ENCODE measurements around the gene SETSIP.
A peak's percentile ranks its signal among the peaks of the same experiment; 100 is the strongest.
"Not testable (repeated sequence)": the region's sequence is repeated elsewhere in the genome, so short reads cannot be mapped to it uniquely, and the experiment has no call there.

SETSIP gene

DNA sequence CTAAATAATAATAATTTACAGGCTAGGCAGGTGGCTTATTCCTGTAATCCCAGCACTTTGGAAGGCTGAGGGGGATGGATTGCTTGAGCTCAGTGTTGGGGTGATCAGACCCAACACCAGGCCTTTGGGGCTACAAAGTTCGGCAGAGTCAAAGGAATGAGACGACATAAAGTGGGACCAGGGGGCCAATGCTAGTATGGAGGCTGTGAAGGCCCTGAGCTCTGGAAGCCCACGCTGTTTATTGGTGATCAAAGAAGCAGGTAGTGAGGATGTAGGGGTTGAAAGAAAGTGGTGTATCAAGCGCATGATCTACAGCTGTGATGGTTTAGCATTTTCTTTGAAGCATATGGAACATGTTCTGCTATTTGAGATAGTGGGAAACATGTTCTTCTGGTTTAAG lies 10.5 kb upstream of the SETSIP start:
- H3K27me3 ChIP-seq (ENCODE audit: control insufficient read depth in 1 of 2, insufficient read depth in 2 of 2, low read length in 2 of 2), result no peaks in the 10 kb centered on the region
- H3K36me3 ChIP-seq (ENCODE audit: insufficient read depth, low read length), result peaks cover 5% of the 10 kb centered on the region

DNA sequence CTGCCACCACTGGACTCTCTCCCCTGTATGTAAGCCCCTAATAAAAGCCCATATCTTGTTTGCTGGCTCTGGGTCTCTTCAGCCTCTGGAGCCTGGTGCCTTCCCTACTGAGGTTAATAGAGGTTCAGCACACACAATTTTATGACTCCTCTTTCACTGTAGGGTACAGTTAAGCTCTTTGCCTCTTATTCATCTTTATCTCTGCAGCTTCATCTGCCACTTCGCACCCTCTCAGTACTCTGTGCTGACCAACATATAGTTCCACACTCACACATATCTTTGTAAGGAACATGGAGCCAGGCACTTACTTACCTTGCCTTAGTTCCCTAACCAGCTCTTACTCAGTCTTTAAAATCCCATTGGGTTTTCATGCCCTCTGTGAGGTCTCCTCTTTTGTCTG lies 9.4 kb upstream of the SETSIP start:
- Histone ChIP-seq H3K36me3 (ENCODE audit: insufficient read depth, low read length) (peaks cover 4% of the 10 kb centered on the region), H3K4me3 (ENCODE audit: low read depth in 1 of 2, low read length in 2 of 2) (no peak overlapping the region), H3K9me3 (ENCODE audit: low read length) (no peaks in the 10 kb centered on the region), H3K4me1 (ENCODE audit: insufficient read depth, low read length) (peaks cover 6% of the 10 kb centered on the region), H3K9ac (ENCODE audit: low read length) (no peak overlapping the region), H3K27me3 (ENCODE audit: control insufficient read depth in 1 of 2, insufficient read depth in 2 of 2, low read length in 2 of 2) (no peaks in the 10 kb centered on the region), H3K27ac (ENCODE audit: low read depth, low read length) (no peak overlapping the region)

More for the DNA sequence above, 10.5 kb upstream of the SETSIP start:
- Histone ChIP-seq H3K4me1 (ENCODE audit: insufficient read depth, low read length) (peaks cover 3% of the 10 kb centered on the region), H3K4me3 (ENCODE audit: low read depth in 1 of 2, low read length in 2 of 2) (no peak overlapping the region), H3K9me3 (ENCODE audit: low read length) (no peaks in the 10 kb centered on the region), H3K9ac (ENCODE audit: low read length) (no peak overlapping the region), H3K27ac (ENCODE audit: low read depth, low read length) (no peak overlapping the region)

DNA sequence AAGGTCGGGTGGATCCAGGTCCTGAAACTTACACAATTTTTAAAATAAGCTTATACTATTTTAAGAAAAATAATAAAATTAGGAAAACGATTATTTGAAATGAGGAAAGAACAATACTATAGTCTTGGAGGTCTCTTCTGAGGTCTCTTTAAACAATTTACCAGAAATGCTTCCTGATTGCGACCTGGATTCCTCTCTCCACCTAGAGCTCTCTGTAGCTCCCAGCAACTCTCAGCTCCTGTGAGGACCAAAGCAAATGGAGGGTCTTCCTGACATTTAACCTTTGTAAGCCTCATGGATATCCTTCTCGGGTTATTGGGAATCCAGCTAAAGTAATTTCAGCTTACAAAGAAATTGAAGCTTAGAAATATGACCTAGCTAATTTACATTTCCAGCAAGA lies 5.8 kb upstream of the SETSIP start:
- Histone ChIP-seq H3K4me3 (ENCODE audit: low read depth in 1 of 2, low read length in 2 of 2) (peak overlapping the region in 1 of 2 donors; percentile 93), H3K4me1 (ENCODE audit: insufficient read depth, low read length) (peaks cover 6% of the 10 kb centered on the region), H3K36me3 (ENCODE audit: insufficient read depth, low read length) (no peaks in the 10 kb centered on the region), H3K9me3 (ENCODE audit: low read length) (no peaks in the 10 kb centered on the region), H3K27ac (ENCODE audit: low read depth, low read length) (no peak overlapping the region), H3K9ac (ENCODE audit: low read length) (peak overlapping the region; percentile 75), H3K27me3 (ENCODE audit: control insufficient read depth in 1 of 2, insufficient read depth in 2 of 2, low read length in 2 of 2) (no peaks in the 10 kb centered on the region)

DNA sequence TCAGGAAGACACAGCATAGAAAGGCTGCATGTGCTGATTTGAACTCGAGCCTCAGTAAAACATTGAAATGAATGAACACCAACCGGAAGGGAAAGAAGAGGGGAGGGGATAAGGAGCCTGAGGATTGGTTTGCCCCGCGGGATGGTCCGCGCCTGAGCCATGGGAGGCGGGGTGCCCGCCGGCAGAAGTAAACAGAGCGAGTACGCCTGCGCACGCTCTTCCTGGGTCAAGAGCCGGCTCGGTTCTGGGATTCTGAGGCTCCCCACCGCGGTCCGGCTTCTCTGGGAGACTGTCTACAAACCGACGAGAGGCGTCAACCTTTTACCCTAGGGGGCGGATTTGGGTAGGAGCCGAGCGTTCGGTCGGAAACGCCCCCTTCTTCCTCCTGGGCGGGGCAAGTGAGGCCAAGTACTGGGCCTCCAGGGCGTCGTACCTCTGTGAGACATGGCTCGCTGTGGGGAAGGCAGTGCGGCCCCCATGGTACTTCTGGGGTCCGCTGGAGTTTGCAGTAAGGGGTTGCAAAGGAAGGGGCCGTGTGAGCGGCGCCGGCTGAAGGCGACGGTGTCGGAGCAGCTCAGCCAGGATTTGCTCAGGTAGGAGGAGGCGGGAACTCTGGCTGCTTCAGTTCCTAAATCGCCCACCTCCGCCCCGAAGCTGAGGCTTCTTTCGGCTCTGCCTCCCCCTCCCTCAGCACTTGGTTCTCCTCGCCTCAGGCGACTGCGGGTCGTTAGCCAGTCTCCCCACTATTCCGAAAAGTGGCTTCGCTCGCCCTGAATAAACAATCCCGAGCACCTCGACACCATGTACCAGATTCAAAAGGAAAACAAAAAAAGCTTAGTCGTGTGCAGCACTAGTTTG lies 5.1 kb upstream of the SETSIP start, which contains the start of gene BTBD8:
TSS of gene BTBD8 (plus strand) at position 218 of the 858 bp plus-strand sequence. CDS start at position 445, 227 bp downstream.
- peak within 1 kb of the TSS; percentile 48 for H3K27ac ChIP-seq (ENCODE audit: low read depth, low read length)
- no peaks in the 10 kb centered on the region for H3K36me3 ChIP-seq (ENCODE audit: insufficient read depth, low read length)
- H3K4me3 ChIP-seq (ENCODE audit: low read depth in 1 of 2, low read length in 2 of 2), result peak within 1 kb of the TSS; percentile 74 to 93
- peak within 1 kb of the TSS; percentile 75 for H3K9ac ChIP-seq (ENCODE audit: low read length)
- H3K9me3 ChIP-seq (ENCODE audit: low read length), result no peaks in the 10 kb centered on the region
- H3K27me3 ChIP-seq (ENCODE audit: control insufficient read depth in 1 of 2, insufficient read depth in 2 of 2, low read length in 2 of 2), result no peaks in the 10 kb centered on the region
- peaks cover 6% of the 10 kb centered on the region for H3K4me1 ChIP-seq (ENCODE audit: insufficient read depth, low read length)

DNA sequence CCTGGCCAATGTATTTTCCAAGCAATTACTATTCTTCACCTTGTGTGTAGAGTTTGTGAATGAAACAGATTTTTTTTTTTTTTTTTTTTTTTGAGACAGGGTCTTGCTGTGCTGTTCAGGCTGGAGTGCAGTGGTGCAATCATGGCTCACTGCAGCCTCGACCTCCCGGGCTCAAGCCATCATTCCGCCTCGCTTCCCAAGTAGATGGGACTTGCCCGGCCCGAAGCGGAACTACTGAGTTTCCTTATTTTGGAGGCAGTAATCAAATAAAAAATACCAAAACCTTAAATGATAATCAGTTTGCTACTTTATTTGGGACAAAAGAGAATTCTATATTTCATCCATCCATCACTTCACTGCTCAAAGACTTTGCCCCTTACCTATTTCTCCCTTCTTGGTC lies 4.2 kb upstream of the SETSIP start:
- H3K4me1 ChIP-seq (ENCODE audit: insufficient read depth, low read length), result peaks cover 6% of the 10 kb centered on the region
- H3K36me3 ChIP-seq (ENCODE audit: insufficient read depth, low read length), result no peaks in the 10 kb centered on the region
- peak overlapping the region in 1 of 2 donors; percentile 93 for H3K4me3 ChIP-seq (ENCODE audit: low read depth in 1 of 2, low read length in 2 of 2)
- H3K9ac ChIP-seq (ENCODE audit: low read length), result no peak overlapping the region
- no peaks in the 10 kb centered on the region for H3K27me3 ChIP-seq (ENCODE audit: control insufficient read depth in 1 of 2, insufficient read depth in 2 of 2, low read length in 2 of 2)
- no peak overlapping the region for H3K27ac ChIP-seq (ENCODE audit: low read depth, low read length)
- no peaks in the 10 kb centered on the region for H3K9me3 ChIP-seq (ENCODE audit: low read length)

DNA sequence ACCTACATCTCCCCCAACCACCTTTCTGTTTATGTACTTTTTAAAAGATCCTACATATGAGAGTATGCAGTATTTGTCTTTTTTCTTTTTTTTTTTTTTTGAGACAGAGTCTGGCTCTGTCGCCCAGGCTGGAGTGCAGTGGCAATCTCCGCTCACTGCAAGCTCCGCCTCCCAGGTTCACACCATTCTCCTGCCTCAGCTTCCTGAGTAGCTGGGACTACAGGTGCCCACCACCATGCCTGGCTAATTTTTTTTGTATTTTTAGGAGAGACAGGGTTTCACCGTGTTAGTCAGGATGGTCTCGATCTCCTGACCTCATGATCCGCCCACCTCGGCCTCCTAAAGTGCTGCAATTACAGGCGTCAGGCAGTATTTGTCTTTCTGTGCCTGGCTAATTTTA lies 2.9 kb upstream of the SETSIP start:
- not testable (repeated sequence) for H3K9me3 ChIP-seq (ENCODE audit: low read length); H3K9ac ChIP-seq (ENCODE audit: low read length); H3K36me3 ChIP-seq (ENCODE audit: insufficient read depth, low read length); H3K27ac ChIP-seq (ENCODE audit: low read depth, low read length); H3K4me1 ChIP-seq (ENCODE audit: insufficient read depth, low read length); H3K27me3 ChIP-seq (ENCODE audit: control insufficient read depth in 1 of 2, insufficient read depth in 2 of 2, low read length in 2 of 2); H3K4me3 ChIP-seq (ENCODE audit: low read depth in 1 of 2, low read length in 2 of 2)

DNA sequence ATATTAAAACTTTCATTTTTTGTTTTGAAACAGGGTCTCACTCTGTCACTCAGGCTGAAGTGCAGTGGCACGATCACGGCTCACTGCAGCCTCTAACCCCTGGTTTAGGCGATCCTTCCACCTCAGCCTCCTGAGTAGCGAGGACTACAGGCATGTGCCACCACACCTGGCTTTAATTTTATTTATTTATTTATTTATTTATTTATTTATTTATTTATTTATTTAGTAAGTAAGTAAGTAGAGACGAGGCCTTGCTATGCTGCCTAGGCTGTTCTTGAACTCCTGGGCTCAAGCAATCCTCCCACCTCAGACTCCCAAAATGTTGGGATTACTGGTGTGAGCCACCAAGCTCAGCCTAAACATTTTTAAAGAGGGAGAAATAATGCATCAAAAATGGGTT lies 1.2 kb upstream of the SETSIP start:
- H3K4me3 ChIP-seq (ENCODE audit: low read depth in 1 of 2, low read length in 2 of 2), result no peak overlapping the region
- peaks cover 6% of the 10 kb centered on the region for H3K4me1 ChIP-seq (ENCODE audit: insufficient read depth, low read length)
- no peak overlapping the region for H3K27ac ChIP-seq (ENCODE audit: low read depth, low read length)
- H3K36me3 ChIP-seq (ENCODE audit: insufficient read depth, low read length), result no peaks in the 10 kb centered on the region
- H3K9ac ChIP-seq (ENCODE audit: low read length), result no peak overlapping the region
- H3K9me3 ChIP-seq (ENCODE audit: low read length), result no peaks in the 10 kb centered on the region
- H3K27me3 ChIP-seq (ENCODE audit: control insufficient read depth in 1 of 2, insufficient read depth in 2 of 2, low read length in 2 of 2), result no peaks in the 10 kb centered on the region

DNA sequence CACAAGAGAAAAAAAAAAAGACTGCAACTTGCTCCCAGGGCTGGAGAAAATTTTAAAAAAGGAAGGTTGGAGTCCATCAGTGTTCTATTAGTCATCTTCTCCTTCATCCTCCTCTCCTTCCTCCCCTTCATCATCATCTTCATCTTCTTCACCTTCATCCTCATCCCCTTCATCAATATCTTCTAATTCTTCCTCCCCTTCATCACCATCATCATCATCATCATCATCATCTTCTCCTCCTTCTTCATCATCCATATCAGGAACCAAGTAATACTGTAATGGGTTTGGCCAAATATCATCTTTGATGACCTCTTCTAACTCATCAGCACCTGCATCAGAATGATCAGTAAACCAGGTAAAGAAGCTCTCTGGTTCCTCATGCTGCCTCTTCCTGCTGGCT lies 765 bp downstream of the SETSIP start:
- H3K27ac ChIP-seq (ENCODE audit: low read depth, low read length); H3K27me3 ChIP-seq (ENCODE audit: control insufficient read depth in 1 of 2, insufficient read depth in 2 of 2, low read length in 2 of 2); H3K9ac ChIP-seq (ENCODE audit: low read length); H3K36me3 ChIP-seq (ENCODE audit: insufficient read depth, low read length); H3K9me3 ChIP-seq (ENCODE audit: low read length); H3K4me1 ChIP-seq (ENCODE audit: insufficient read depth, low read length); H3K4me3 ChIP-seq (ENCODE audit: low read depth in 1 of 2, low read length in 2 of 2): not testable (repeated sequence)

DNA sequence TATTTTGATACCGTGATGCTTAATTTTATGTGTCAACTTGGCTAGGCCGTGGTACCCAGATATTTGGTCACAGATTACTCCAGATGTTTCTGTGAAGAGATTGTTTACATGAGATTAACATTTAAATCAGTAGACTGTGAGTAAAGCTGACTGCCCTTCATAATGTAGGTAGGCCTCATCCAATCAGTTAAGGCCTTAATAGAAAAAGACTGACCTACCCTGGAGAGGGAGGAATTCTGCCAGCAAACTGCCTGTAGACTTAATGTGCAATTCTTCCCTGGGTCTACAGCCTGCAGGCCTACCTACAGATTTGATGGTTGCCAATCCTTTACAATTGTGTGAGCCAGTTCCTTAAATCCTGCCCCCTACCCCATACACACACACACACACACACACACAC lies 4.3 kb downstream of the SETSIP start:
- H3K4me1 ChIP-seq (ENCODE audit: insufficient read depth, low read length), result no peaks in the 10 kb centered on the region
- no peaks in the 10 kb centered on the region for H3K36me3 ChIP-seq (ENCODE audit: insufficient read depth, low read length)
- H3K9me3 ChIP-seq (ENCODE audit: low read length), result no peaks in the 10 kb centered on the region
- H3K9ac ChIP-seq (ENCODE audit: low read length), result no peak overlapping the region
- no peak overlapping the region for H3K4me3 ChIP-seq (ENCODE audit: low read depth in 1 of 2, low read length in 2 of 2)
- H3K27ac ChIP-seq (ENCODE audit: low read depth, low read length), result no peak overlapping the region
- H3K27me3 ChIP-seq (ENCODE audit: control insufficient read depth in 1 of 2, insufficient read depth in 2 of 2, low read length in 2 of 2), result no peaks in the 10 kb centered on the region

DNA sequence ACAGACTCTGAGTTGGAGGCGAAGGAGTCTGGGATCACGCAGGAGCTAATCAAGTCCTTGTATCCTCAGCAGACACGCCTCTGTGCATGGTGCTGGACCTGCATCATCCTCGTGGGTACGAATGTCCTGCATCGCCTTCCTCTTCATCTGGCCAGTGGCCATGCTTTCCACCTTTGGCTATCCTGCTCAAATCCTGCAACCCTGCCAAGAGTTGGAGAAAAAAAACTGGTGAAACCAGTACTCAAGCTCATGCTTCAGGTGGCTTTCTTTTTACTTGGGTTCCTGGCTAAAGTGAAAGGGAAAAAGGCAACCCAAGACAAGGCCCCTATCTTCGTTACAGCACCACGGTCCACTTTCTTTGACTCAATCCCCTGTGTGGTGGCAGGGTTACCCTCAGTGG lies 8.9 kb downstream of the SETSIP start:
- no peak overlapping the region for H3K9ac ChIP-seq (ENCODE audit: low read length)
- no peaks in the 10 kb centered on the region for H3K36me3 ChIP-seq (ENCODE audit: insufficient read depth, low read length)

DNA sequence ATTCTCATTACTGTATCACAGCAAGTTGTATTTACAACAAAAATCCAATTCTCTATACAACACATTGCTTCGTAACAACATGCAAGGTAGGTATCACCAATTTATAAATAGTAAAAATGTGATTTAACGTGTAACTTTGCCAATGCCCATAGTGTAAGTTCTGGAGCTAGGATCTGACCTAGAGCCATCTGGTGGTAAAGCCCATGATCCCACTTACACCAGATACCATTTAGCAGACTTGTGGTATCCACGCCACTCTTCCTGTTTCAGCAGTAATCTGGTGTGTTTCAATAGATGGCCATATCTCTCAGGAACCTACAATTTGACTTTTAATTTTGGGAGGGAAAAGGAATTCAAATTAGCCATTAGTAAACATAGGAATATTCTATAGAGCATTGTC lies 10.2 kb downstream of the SETSIP start:
- no peak overlapping the region for H3K4me3 ChIP-seq (ENCODE audit: low read depth in 1 of 2, low read length in 2 of 2)
- H3K9me3 ChIP-seq (ENCODE audit: low read length), result no peaks in the 10 kb centered on the region
- H3K36me3 ChIP-seq (ENCODE audit: insufficient read depth, low read length), result no peaks in the 10 kb centered on the region
- H3K9ac ChIP-seq (ENCODE audit: low read length), result no peak overlapping the region
- H3K27ac ChIP-seq (ENCODE audit: low read depth, low read length), result no peak overlapping the region
- H3K4me1 ChIP-seq (ENCODE audit: insufficient read depth, low read length), result no peaks in the 10 kb centered on the region
- no peaks in the 10 kb centered on the region for H3K27me3 ChIP-seq (ENCODE audit: control insufficient read depth in 1 of 2, insufficient read depth in 2 of 2, low read length in 2 of 2)

More for the DNA sequence above, 8.9 kb downstream of the SETSIP start:
- H3K27me3 ChIP-seq (ENCODE audit: control insufficient read depth in 1 of 2, insufficient read depth in 2 of 2, low read length in 2 of 2), result no peaks in the 10 kb centered on the region
- no peak overlapping the region for H3K27ac ChIP-seq (ENCODE audit: low read depth, low read length)
- no peaks in the 10 kb centered on the region for H3K4me1 ChIP-seq (ENCODE audit: insufficient read depth, low read length)
- H3K4me3 ChIP-seq (ENCODE audit: low read depth in 1 of 2, low read length in 2 of 2), result no peak overlapping the region
- H3K9me3 ChIP-seq (ENCODE audit: low read length), result no peaks in the 10 kb centered on the region

DNA sequence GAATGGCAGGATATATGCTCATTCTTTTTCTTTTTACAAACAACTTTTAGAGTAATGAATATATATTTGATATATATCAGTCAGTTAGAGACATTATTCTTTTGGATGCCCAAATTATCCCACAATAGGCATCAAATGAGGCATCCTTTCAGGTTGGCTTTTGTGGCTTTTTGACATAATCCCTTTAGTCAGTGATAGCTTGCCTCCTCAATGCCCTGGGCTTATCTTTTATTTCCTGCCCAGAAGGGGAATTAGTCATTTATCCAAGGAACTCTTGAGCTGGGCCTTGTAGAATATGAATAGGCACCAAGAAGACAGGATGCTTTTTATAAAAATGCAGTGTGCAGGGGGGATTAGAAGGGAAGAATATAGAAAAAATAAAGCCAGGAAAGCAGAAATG lies 23.3 kb downstream of the SETSIP start:
- H3K9ac ChIP-seq (ENCODE audit: low read length), result no peak overlapping the region
- H3K27me3 ChIP-seq (ENCODE audit: control insufficient read depth in 1 of 2, insufficient read depth in 2 of 2, low read length in 2 of 2), result no peaks in the 10 kb centered on the region
- H3K4me1 ChIP-seq (ENCODE audit: insufficient read depth, low read length), result no peaks in the 10 kb centered on the region
- no peaks in the 10 kb centered on the region for H3K9me3 ChIP-seq (ENCODE audit: low read length)
- no peak overlapping the region for H3K4me3 ChIP-seq (ENCODE audit: low read depth in 1 of 2, low read length in 2 of 2)
- H3K36me3 ChIP-seq (ENCODE audit: insufficient read depth, low read length), result no peaks in the 10 kb centered on the region
- no peak overlapping the region for H3K27ac ChIP-seq (ENCODE audit: low read depth, low read length)

Data from muscle layer of colon (tissue), 2 donors.